ENCODE measurements around the gene USP28.

DNA sequence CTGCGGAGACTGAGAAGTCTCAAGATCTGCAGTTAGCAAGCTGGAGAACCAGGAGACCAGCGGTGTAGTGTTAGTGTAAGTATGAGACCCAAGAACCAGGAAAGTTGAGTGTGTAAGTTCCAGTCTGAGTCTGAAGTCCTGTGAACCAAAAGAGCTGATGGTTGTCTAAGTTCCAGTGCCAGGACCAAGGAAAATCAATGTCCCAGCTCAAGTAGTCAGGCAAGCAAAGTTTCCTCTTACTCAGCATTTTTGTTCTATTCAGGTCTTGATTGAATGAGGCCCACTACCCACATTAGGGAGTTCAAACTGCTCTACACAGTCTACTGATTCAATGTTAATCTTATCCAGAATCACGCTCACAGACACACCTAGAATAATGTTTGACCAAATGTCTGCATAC is 11.0 kb downstream of the USP28 start:
- TF ChIP-seq EZH2 (optimal IDR thresholded peaks at IDR 0.05; ENCODE audit: low read depth, low read length): no peak
- TF ChIP-seq, protein P1, sequence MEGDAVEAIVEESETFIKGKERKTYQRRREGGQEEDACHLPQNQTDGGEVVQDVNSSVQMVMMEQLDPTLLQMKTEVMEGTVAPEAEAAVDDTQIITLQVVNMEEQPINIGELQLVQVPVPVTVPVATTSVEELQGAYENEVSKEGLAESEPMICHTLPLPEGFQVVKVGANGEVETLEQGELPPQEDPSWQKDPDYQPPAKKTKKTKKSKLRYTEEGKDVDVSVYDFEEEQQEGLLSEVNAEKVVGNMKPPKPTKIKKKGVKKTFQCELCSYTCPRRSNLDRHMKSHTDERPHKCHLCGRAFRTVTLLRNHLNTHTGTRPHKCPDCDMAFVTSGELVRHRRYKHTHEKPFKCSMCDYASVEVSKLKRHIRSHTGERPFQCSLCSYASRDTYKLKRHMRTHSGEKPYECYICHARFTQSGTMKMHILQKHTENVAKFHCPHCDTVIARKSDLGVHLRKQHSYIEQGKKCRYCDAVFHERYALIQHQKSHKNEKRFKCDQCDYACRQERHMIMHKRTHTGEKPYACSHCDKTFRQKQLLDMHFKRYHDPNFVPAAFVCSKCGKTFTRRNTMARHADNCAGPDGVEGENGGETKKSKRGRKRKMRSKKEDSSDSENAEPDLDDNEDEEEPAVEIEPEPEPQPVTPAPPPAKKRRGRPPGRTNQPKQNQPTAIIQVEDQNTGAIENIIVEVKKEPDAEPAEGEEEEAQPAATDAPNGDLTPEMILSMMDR (IDR thresholded peaks at IDR 0.05; ENCODE audit: low read length): no peak
- TF ChIP-seq EZH2phosphoT487 (IDR thresholded peaks at IDR 0.05; ENCODE audit: low read length): no peak
